Mucosa of gallbladder (tissue), 1 donor: ENCODE data around the gene IL20RB. TPM values are rescaled to one million over a fixed set of nuclear protein-coding genes. Genes with fewer than 3 reads are reported as not detected.

Source experiments
- DNase-seq: peaks from one replicate; pipeline ENCODE4 v3.0.0-alpha.2; 2020; ENCODE audit warnings: low spot score
- total RNA-seq: library from RNA; stranded (reverse); gene quantifications from one replicate; pipeline ENCODE4 v1.2.1, GENCODE V29; 2021
- donor health status: DM: no; HTN: no; CAD: no.

The IL20RB gene, protein sequence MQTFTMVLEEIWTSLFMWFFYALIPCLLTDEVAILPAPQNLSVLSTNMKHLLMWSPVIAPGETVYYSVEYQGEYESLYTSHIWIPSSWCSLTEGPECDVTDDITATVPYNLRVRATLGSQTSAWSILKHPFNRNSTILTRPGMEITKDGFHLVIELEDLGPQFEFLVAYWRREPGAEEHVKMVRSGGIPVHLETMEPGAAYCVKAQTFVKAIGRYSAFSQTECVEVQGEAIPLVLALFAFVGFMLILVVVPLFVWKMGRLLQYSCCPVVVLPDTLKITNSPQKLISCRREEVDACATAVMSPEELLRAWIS
- total RNA-seq: 0.66 TPM

DNA sequence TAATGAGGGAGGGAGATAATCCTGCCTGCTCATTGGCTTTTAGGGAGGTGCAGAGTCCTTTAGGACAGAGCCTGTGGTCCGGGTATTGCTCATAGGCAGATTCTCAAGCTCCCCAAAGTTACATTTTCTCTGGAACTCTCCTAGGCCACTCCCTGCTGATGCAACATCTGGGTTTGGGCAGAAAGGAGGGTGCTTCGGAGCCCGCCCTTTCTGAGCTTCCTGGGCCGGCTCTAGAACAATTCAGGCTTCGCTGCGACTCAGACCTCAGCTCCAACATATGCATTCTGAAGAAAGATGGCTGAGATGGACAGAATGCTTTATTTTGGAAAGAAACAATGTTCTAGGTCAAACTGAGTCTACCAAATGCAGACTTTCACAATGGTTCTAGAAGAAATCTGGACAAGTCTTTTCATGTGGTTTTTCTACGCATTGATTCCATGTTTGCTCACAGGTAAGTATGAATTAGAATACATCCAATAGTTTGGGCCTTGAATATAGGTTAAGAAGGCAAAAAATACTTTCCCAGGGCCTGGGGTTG lies at the start of gene IL20RB:
IL20RB (plus strand) TSS at position 233 of the 538 bp plus-strand sequence; CDS start at position 364, 131 bp downstream.
- no peak for DNase-seq

GRCh38 chr3:136908297-136908696 lies 49.5 kb upstream of the IL20RB start:
- DNase-seq: no peak

- no peak for DNase-seq
These were observed 48.6 kb upstream of the IL20RB start for GRCh38 chr3:136909187-136909586.

GRCh38 chr3:136910697-136911096 lies 47.1 kb upstream of the IL20RB start:
- no peak for DNase-seq

GRCh38 chr3:136913168-136913567 lies 44.6 kb upstream of the IL20RB start:
- no peak for DNase-seq

- DNase-seq: no peak
These were observed 43.0 kb upstream of the IL20RB start for GRCh38 chr3:136914739-136915138.

DNA sequence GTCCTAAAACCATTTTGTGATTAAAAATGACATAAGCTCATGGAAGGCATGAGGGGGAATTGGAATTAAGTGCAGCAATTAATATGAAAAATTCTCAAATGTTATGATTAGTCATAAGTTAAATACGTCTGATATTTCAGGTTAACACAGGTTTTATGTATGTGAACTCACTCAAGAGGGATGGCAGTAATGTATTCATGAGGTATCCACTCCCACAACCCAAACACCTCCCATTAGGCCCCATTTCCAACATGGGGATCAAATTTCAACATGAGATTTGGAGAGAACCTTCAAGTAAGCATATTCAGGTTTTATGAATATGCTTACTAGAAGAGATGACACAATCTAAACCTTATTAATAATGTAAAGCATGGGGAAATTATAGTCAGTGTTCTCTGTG lies 41.6 kb upstream of the IL20RB start:
- DNase-seq: no peak

DNA sequence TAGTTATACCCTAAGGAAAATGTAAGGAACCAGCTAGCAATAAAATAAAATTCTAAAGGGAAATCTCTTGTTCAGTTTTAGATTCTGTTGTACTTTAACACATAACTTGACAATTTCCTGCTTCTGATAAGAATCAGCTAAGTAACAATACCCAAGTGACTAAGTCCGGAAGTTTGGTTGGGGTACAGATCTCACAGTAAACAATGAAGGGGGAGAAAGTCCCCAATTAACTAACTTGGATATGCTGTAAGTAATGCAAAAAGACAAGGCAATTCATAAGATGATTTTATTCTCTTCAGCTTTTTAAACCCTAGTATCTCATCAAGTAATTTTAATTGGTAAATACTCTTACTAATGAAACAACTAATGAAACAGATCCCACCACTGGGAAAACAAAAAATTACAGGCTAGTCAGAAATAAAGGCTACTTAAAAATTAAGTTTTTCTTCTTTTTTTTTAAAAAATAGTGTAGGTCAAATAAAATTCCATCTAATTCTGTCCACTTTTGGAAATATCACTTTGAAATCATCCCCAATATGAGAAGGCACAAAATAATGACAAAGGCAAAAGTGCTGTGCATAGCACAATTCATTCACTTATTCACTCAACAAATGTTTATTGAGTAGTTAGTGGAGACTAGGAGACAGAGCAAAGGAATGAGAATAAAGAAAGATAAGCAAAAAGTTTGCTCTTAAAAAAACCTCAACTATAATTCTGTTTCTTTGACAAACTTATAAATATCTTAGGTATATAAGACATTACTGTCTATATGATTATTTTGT lies 37.8 kb upstream of the IL20RB start:
- no peak for DNase-seq

DNA sequence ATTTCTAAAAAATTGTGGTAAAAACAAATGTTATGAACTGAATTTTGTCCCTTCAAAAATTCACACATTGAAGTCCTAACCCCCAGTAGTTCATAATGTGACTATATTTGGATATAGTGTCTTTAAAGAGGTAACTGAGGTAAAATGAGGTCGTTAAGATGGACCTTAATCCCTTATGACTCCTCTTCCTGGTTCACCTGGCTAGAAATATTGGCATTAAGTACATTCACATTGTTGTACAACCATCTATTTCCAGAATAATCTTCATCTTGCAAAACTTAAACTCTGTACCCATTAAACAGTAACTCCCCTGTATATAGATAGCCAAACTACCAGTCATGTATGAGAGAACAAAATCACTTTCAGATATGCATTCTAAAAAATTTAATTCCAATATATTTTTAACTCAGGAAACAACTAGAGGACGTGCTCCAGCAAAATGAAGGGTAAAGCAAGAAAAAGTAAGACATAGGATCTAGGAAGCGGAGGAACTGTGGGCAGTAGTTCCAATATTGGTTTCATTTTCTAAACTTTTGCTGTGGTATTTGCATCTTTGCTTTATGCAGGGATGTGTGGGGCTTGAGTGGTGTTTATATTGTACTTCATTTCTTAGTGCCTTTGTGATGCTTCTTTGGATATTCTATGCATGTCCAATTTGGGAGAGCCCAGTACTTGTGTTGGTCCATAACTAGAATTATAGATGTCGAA lies 36.7 kb upstream of the IL20RB start:
- DNase-seq: no peak

GRCh38 chr3:136925425-136926190 lies 32.2 kb upstream of the IL20RB start:
- no peak for DNase-seq

GRCh38 chr3:136928240-136928639 lies 29.5 kb upstream of the IL20RB start:
- DNase-seq: no peak

- peak; percentile 71 for DNase-seq
These were observed 27.7 kb upstream of the IL20RB start for GRCh38 chr3:136929977-136930670.

- no peak for DNase-seq
These were observed 26.2 kb upstream of the IL20RB start for GRCh38 chr3:136931606-136932005.

- DNase-seq: no peak
These were observed 25.3 kb upstream of the IL20RB start for GRCh38 chr3:136932523-136932922.

GRCh38 chr3:136932978-136933772 lies 24.6 kb upstream of the IL20RB start:
- DNase-seq: no peak

DNA sequence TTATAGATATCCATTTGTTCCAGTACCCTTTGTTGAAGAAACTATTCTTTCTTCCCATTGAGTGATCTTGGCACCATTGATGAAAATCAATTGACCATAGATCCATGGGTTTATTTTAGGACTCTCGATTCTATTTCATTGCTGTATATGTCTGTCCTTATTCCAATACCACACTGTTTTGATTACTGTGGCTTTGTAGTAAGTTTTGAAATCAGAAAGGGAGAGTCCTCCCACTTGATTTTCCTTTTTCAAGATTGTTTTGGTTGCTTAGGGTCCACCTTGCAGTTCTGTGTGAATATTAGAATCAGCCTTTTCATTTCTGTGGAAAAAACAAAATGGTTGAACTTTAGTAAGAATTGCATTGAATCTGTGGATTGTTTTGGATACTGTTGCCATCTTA lies 20.6 kb upstream of the IL20RB start:
- DNase-seq: no peak

DNA sequence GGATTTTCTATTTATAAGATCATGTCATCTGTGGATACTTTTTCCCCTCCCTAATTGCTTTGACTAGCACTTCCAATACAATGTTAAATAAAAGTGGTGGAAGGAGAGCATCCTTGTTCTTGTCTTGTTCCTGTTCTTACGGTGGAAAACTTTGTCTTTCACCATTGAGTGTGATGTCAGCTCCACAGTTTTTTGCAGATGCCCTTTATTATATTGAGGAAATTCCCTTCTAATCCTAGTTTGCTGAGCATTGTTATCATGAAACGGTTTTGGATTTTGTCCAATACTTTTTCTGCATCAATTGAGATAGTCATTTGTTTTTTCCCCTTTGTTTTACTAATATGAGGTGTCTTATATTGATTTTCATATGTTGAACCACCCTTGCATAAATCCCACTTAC lies 19.9 kb upstream of the IL20RB start:
- no peak for DNase-seq

- no peak for DNase-seq
These were observed 19.4 kb upstream of the IL20RB start for GRCh38 chr3:136938334-136938733.

GRCh38 chr3:136939489-136939888 lies 18.3 kb upstream of the IL20RB start:
- DNase-seq: no peak

GRCh38 chr3:136942803-136943202 lies 15.0 kb upstream of the IL20RB start:
- no peak for DNase-seq
